Ishikawa (cell line): ENCODE measurements around the gene KCNAB2.

Experiments
- CEBPB ChIP-seq: IDR thresholded peaks from 2 replicates; pipeline ENCODE4 v1.6.1; 2012
- CREB1 ChIP-seq: IDR thresholded peaks from 2 replicates; pipeline ENCODE4 v1.6.1; 2012; ENCODE audit warnings: low read depth
- EGR1 ChIP-seq: IDR thresholded peaks from 2 replicates; pipeline ENCODE4 v1.6.1; 2012
- EP300 ChIP-seq: IDR thresholded peaks from 2 replicates; pipeline ENCODE4 v1.6.1; 2012; ENCODE audit warnings: borderline replicate concordance
- FOXM1 ChIP-seq: IDR thresholded peaks from 2 replicates; pipeline ENCODE4 v1.6.1; 2012; ENCODE audit warnings: low read depth, borderline replicate concordance
- MAX ChIP-seq: IDR thresholded peaks from 2 replicates; pipeline ENCODE4 v1.6.1; 2012
- NFIC ChIP-seq: IDR thresholded peaks from 2 replicates; pipeline ENCODE4 v1.6.1; 2012
- RAD21 ChIP-seq: IDR thresholded peaks from 2 replicates; pipeline ENCODE4 v1.6.1; 2012; ENCODE audit warnings: low read depth
- REST ChIP-seq: IDR thresholded peaks from 2 replicates; pipeline ENCODE4 v1.6.1; 2012; ENCODE audit warnings: low read depth, mild to moderate bottlenecking
- TAF1 ChIP-seq: IDR thresholded peaks from 2 replicates; pipeline ENCODE4 v1.6.1; 2012; ENCODE audit warnings: low read depth, mild to moderate bottlenecking
- TCF12 ChIP-seq: IDR thresholded peaks from 2 replicates; pipeline ENCODE4 v1.6.1; 2012; ENCODE audit warnings: low read depth
- TEAD4 ChIP-seq: IDR thresholded peaks from 2 replicates; pipeline ENCODE4 v1.6.1; 2012
- USF1 ChIP-seq: IDR thresholded peaks from 2 replicates; pipeline ENCODE4 v1.6.1; 2012
- YY1 ChIP-seq: IDR thresholded peaks from 2 replicates; pipeline ENCODE4 v1.6.1; 2012; ENCODE audit warnings: low read depth
- ZBTB7A ChIP-seq: IDR thresholded peaks from 2 replicates; pipeline ENCODE4 v1.6.1; 2012; ENCODE audit warnings: low read depth

KCNAB2 gene

GRCh38 chr1:6088956-6089355 is 43.3 kb downstream of the KCNAB2 start:
- TF ChIP-seq TAF1, result no peak
- no peak for TF ChIP-seq MAX
- TF ChIP-seq REST, result no peak
- no peak for TF ChIP-seq FOXM1
- TF ChIP-seq TCF12, result no peak
- TF ChIP-seq CREB1, result no peak
- TF ChIP-seq EP300, result no peak
- no peak for TF ChIP-seq EGR1

GRCh38 chr1:6090288-6090687 is 44.6 kb downstream of the KCNAB2 start:
- no peak for TF ChIP-seq YY1
- no peak for TF ChIP-seq TAF1
- no peak for TF ChIP-seq MAX
- TF ChIP-seq RAD21, result no peak
- TF ChIP-seq TEAD4, result no peak
- no peak for TF ChIP-seq CREB1
- TF ChIP-seq EP300, result no peak
- TF ChIP-seq CEBPB, result no peak
- no peak for TF ChIP-seq REST

GRCh38 chr1:6090996-6091822 is 45.5 kb downstream of the KCNAB2 start:
- no peak for TF ChIP-seq TAF1
- TF ChIP-seq NFIC, result no peak
- TF ChIP-seq YY1, result no peak
- no peak for TF ChIP-seq FOXM1

- TF ChIP-seq NFIC, result no peak
Observed at GRCh38 chr1:6091823-6092109, 46.1 kb downstream of the KCNAB2 start.

GRCh38 chr1:6092211-6092610 is 46.5 kb downstream of the KCNAB2 start:
- no peak for TF ChIP-seq YY1
- no peak for TF ChIP-seq TAF1
- TF ChIP-seq TCF12, result no peak

- TF ChIP-seq USF1 (no peak), TCF12 (no peak), TAF1 (no peak), MAX (no peak), CREB1 (no peak), YY1 (no peak), CEBPB (no peak), ZBTB7A (no peak), EP300 (no peak), REST (no peak), FOXM1 (no peak), NFIC (no peak)
Observed at GRCh38 chr1:6093071-6093470, 47.4 kb downstream of the KCNAB2 start.
